OCI-LY3 (cell line): ENCODE measurements around the gene CDK16.

Experiments
- CTCF ChIP-seq: fragments of 200-600, 300-600 bp; sonication (generic); IDR thresholded peaks from 2 replicates; pipeline ENCODE4 v1.5.1; 2014; ENCODE audit warnings: antibody characterized with exemption, low read length, low read depth
- EZH2phosphoT487 ChIP-seq: fragments of 200-600 bp; shearing (Covaris generic); IDR thresholded peaks from 2 replicates; pipeline ENCODE4 v1.6.1; 2018; ENCODE audit warnings: antibody characterized with exemption, mixed run types, low read depth

- TF ChIP-seq CTCF = no peak
- TF ChIP-seq EZH2phosphoT487 = no peak
Measured at GRCh38 chrX:47217852-47218279, 615 bp upstream of the CDK16 start.
